ENCODE results near the gene SOHLH2.

SOHLH2 gene

DNA sequence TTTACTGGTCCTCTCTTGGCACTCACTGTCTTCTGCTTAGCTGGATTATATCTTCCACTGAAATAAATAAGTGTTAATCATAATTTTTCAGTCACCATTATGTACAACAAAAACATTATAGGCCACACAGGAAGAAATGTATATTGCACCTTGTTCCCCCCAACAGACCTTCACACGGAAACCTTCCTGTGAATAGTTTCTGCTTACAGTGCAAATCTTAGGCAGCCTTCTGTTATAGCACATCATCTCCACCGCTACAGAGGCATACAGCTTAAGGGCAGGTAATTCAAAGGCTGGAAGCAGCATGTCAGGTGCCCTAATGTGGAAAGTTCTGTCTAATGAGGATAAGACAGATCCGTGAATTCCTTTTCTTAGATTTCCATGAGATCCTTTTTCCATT, 16.9 kb upstream of the SOHLH2 start:
- H3K4me3 ChIP-seq (ENCODE audit: low read length), result no peak overlapping the region
- no peak overlapping the region for H3K9ac ChIP-seq (ENCODE audit: low read length)
- DNase-seq (ENCODE audit: low read depth), result no peak
- H3K4me1 ChIP-seq (ENCODE audit: control insufficient read depth, insufficient read depth, low read length), result no peaks in the 10 kb centered on the region
- H3K27me3 ChIP-seq (replicated peaks; ENCODE audit: control insufficient read depth, insufficient read depth, low read length), result no peaks in the 10 kb centered on the region
- H3K36me3 ChIP-seq (ENCODE audit: control insufficient read depth, insufficient read depth, low read length, severe bottlenecking), result no peaks in the 10 kb centered on the region
- H3K9me3 ChIP-seq (ENCODE audit: control insufficient read depth, low read length), result peaks cover 16% of the 10 kb centered on the region

DNA sequence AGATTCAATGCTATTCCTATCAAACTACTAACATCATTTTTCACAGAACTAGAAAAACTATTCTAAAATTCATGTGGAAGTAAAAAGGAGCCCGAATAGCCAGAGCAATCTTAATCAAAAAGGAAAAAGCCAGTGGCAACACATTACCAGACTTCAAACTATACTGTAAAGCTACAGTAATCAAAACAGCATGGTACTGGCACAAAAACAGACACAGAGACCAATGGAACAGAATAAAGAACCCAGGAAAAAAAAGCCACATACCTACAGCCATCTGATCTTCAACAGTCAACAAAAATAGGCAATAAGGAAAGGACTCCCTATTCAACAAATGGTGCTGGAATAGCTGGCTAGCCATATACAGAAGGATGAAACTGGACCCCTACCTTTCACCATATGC, 10.4 kb upstream of the SOHLH2 start:
- Histone ChIP-seq H3K27me3 (replicated peaks; ENCODE audit: control insufficient read depth, insufficient read depth, low read length) (no peaks in the 10 kb centered on the region), H3K4me1 (ENCODE audit: control insufficient read depth, insufficient read depth, low read length) (no peaks in the 10 kb centered on the region), H3K4me3 (ENCODE audit: low read length) (no peak overlapping the region), H3K9me3 (ENCODE audit: control insufficient read depth, low read length) (peaks cover 20% of the 10 kb centered on the region), H3K9ac (ENCODE audit: low read length) (no peak overlapping the region), H3K36me3 (ENCODE audit: control insufficient read depth, insufficient read depth, low read length, severe bottlenecking) (no peaks in the 10 kb centered on the region)
- no peak for DNase-seq (ENCODE audit: low read depth)

DNA sequence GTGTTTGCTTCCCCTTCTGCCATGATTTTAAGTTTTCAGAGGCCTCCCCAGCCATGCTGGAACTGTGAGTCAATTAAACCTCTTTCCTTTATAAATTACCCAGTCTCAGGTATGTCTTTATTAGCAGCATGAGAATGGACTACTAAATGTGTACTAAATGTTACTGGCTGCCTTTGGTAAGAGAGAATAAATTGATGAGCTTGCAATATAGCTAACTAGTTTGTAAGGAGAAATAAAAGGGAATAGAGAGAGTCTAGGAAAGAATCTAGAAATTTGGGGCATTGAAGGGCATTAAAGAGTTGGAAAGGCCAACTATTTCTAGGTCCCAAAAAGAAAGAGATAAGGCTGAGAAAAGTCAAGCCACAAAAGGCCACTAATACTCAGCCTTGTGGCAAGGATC, 5.5 kb upstream of the SOHLH2 start:
- DNase-seq (ENCODE audit: low read depth), result no peak
- Histone ChIP-seq H3K9me3 (ENCODE audit: control insufficient read depth, low read length) (peaks cover 9% of the 10 kb centered on the region), H3K4me1 (ENCODE audit: control insufficient read depth, insufficient read depth, low read length) (no peaks in the 10 kb centered on the region), H3K9ac (ENCODE audit: low read length) (no peak overlapping the region), H3K36me3 (ENCODE audit: control insufficient read depth, insufficient read depth, low read length, severe bottlenecking) (no peaks in the 10 kb centered on the region), H3K4me3 (ENCODE audit: low read length) (no peak overlapping the region), H3K27me3 (replicated peaks; ENCODE audit: control insufficient read depth, insufficient read depth, low read length) (no peaks in the 10 kb centered on the region)

- H3K4me3 ChIP-seq (ENCODE audit: low read length), result no peak overlapping the region
Measured at GRCh38 chr13:36217456-36217855, 3.1 kb upstream of the SOHLH2 start.

DNA sequence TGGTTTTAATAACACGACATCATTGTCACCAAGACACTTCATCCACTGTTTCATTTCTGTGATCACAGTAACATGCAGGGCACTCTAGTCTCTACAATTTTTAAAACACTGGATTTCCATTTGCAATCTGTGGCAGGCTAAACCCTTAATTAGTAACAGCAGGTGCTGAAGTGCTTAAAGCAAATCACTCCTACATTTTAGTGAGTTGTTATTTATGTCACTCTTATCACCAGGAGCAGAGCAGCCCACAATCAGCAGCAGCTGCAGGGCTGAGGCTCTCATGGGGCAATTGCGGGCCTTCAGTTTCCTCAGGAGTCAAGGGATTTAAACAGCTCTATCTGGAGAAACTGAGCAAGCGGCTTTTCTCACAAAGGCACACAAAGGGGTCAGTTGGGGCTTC, 1.6 kb downstream of the SOHLH2 start:
- H3K36me3 ChIP-seq (ENCODE audit: control insufficient read depth, insufficient read depth, low read length, severe bottlenecking), result no peaks in the 10 kb centered on the region
- peaks cover 10% of the 10 kb centered on the region for H3K4me1 ChIP-seq (ENCODE audit: control insufficient read depth, insufficient read depth, low read length)
- H3K4me3 ChIP-seq (ENCODE audit: low read length), result no peak overlapping the region
- H3K27me3 ChIP-seq (replicated peaks; ENCODE audit: control insufficient read depth, insufficient read depth, low read length), result no peaks in the 10 kb centered on the region
- DNase-seq (ENCODE audit: low read depth), result no peak
- no peaks in the 10 kb centered on the region for H3K9me3 ChIP-seq (ENCODE audit: control insufficient read depth, low read length)
- no peak overlapping the region for H3K9ac ChIP-seq (ENCODE audit: low read length)

More at GRCh38 chr13:36217456-36217855, 3.1 kb upstream of the SOHLH2 start:
- Histone ChIP-seq H3K27me3 (replicated peaks; ENCODE audit: control insufficient read depth, insufficient read depth, low read length) (no peaks in the 10 kb centered on the region), H3K9ac (ENCODE audit: low read length) (no peak overlapping the region), H3K9me3 (ENCODE audit: control insufficient read depth, low read length) (no peaks in the 10 kb centered on the region), H3K4me1 (ENCODE audit: control insufficient read depth, insufficient read depth, low read length) (peaks cover 10% of the 10 kb centered on the region), H3K36me3 (ENCODE audit: control insufficient read depth, insufficient read depth, low read length, severe bottlenecking) (no peaks in the 10 kb centered on the region)
- no peak for DNase-seq (ENCODE audit: low read depth)

GRCh38 chr13:36211567-36211966, 2.8 kb downstream of the SOHLH2 start:
- Histone ChIP-seq H3K4me3 (ENCODE audit: low read length) (no peak overlapping the region), H3K9me3 (ENCODE audit: control insufficient read depth, low read length) (no peaks in the 10 kb centered on the region), H3K4me1 (ENCODE audit: control insufficient read depth, insufficient read depth, low read length) (peaks cover 10% of the 10 kb centered on the region), H3K27me3 (replicated peaks; ENCODE audit: control insufficient read depth, insufficient read depth, low read length) (no peaks in the 10 kb centered on the region), H3K9ac (ENCODE audit: low read length) (no peak overlapping the region), H3K36me3 (ENCODE audit: control insufficient read depth, insufficient read depth, low read length, severe bottlenecking) (no peaks in the 10 kb centered on the region)
- no peak for DNase-seq (ENCODE audit: low read depth)

DNA sequence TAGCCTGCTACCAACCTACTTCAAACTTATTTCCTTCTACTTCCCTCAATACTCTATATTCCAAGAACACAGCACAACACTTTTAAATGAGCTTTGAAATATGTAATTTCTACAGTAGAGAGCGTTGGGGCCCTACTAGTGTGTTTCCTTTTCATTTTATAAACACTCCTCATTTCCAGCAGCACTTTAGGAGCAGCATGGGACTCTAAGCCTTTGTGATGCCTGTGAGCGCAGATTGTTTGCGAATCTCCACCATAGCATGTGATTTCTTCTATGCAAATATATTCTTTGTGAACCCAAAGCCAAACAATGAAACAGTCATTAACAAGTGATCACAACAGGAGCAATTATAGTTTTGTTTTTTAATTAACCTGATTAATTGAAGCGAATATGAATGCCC, 3.6 kb downstream of the SOHLH2 start:
- Histone ChIP-seq H3K27me3 (replicated peaks; ENCODE audit: control insufficient read depth, insufficient read depth, low read length) (no peaks in the 10 kb centered on the region), H3K4me1 (ENCODE audit: control insufficient read depth, insufficient read depth, low read length) (peaks cover 10% of the 10 kb centered on the region), H3K9ac (ENCODE audit: low read length) (no peak overlapping the region), H3K9me3 (ENCODE audit: control insufficient read depth, low read length) (no peaks in the 10 kb centered on the region), H3K36me3 (ENCODE audit: control insufficient read depth, insufficient read depth, low read length, severe bottlenecking) (no peaks in the 10 kb centered on the region), H3K4me3 (ENCODE audit: low read length) (no peak overlapping the region)
- no peak for DNase-seq (ENCODE audit: low read depth)

GRCh38 chr13:36207672-36208071, 6.7 kb downstream of the SOHLH2 start:
- Histone ChIP-seq H3K4me3 (ENCODE audit: low read length) (no peak overlapping the region), H3K36me3 (ENCODE audit: control insufficient read depth, insufficient read depth, low read length, severe bottlenecking) (no peaks in the 10 kb centered on the region), H3K9ac (ENCODE audit: low read length) (no peak overlapping the region), H3K27me3 (replicated peaks; ENCODE audit: control insufficient read depth, insufficient read depth, low read length) (no peaks in the 10 kb centered on the region), H3K4me1 (ENCODE audit: control insufficient read depth, insufficient read depth, low read length) (no peaks in the 10 kb centered on the region), H3K9me3 (ENCODE audit: control insufficient read depth, low read length) (no peaks in the 10 kb centered on the region)
- DNase-seq (ENCODE audit: low read depth), result no peak

DNA sequence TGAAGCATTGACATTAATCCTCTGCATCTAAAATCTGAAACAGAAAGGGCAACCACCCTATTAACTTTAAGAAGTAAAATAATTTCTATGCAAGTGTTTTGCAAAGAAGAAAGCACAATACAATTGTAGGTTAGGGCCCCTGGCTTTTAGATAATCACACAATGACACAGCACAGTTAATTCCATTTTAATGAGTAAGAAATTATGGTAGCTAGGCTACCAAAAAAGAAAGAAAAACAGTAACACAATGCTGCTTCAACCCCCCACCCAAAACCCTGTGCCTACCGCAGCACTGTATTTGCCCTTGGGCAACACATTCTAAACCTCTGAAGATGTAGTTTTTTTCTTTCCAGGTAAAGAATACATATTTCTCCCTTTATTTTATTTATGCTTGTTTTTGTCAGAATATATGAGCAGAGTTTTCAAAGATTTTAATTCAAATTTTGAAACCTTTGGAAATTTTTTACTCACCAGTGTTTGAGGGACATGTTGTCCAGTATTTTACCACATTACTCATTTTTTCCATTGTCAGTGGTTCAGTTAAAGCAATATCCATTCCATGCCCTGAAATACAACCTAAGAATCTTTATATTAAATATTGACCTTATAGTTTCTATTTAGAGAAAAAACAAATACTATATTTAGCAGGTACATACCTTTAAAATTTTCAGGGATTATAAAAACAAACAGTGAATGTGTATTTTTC, 21.1 kb downstream of the SOHLH2 start:
- DNase-seq (ENCODE audit: low read depth), result peak; percentile 84

GRCh38 chr13:36192166-36192565, 22.2 kb downstream of the SOHLH2 start:
- H3K9ac ChIP-seq (ENCODE audit: low read length), result no peak overlapping the region
- no peaks in the 10 kb centered on the region for H3K36me3 ChIP-seq (ENCODE audit: control insufficient read depth, insufficient read depth, low read length, severe bottlenecking)
- H3K27me3 ChIP-seq (replicated peaks; ENCODE audit: control insufficient read depth, insufficient read depth, low read length), result no peaks in the 10 kb centered on the region
- H3K4me1 ChIP-seq (ENCODE audit: control insufficient read depth, insufficient read depth, low read length), result peaks cover 31% of the 10 kb centered on the region
- no peaks in the 10 kb centered on the region for H3K9me3 ChIP-seq (ENCODE audit: control insufficient read depth, low read length)
- no peak overlapping the region for H3K4me3 ChIP-seq (ENCODE audit: low read length)
- peak; percentile 13 for DNase-seq (ENCODE audit: low read depth)

More for the DNA sequence above, 21.1 kb downstream of the SOHLH2 start:
- peak overlapping the region; percentile 42 for H3K4me3 ChIP-seq (ENCODE audit: low read length)
- H3K27me3 ChIP-seq (replicated peaks; ENCODE audit: control insufficient read depth, insufficient read depth, low read length), result no peaks in the 10 kb centered on the region
- H3K9ac ChIP-seq (ENCODE audit: low read length), result peak overlapping the region; percentile 69
- peaks cover 31% of the 10 kb centered on the region for H3K4me1 ChIP-seq (ENCODE audit: control insufficient read depth, insufficient read depth, low read length)
- no peaks in the 10 kb centered on the region for H3K36me3 ChIP-seq (ENCODE audit: control insufficient read depth, insufficient read depth, low read length, severe bottlenecking)
- H3K9me3 ChIP-seq (ENCODE audit: control insufficient read depth, low read length), result no peaks in the 10 kb centered on the region

- Histone ChIP-seq H3K9ac (ENCODE audit: low read length) (no peak overlapping the region), H3K27me3 (replicated peaks; ENCODE audit: control insufficient read depth, insufficient read depth, low read length) (no peaks in the 10 kb centered on the region), H3K36me3 (ENCODE audit: control insufficient read depth, insufficient read depth, low read length, severe bottlenecking) (no peaks in the 10 kb centered on the region), H3K9me3 (ENCODE audit: control insufficient read depth, low read length) (no peaks in the 10 kb centered on the region), H3K4me3 (ENCODE audit: low read length) (no peak overlapping the region), H3K4me1 (ENCODE audit: control insufficient read depth, insufficient read depth, low read length) (peaks cover 31% of the 10 kb centered on the region)
- no peak for DNase-seq (ENCODE audit: low read depth)
Measured at GRCh38 chr13:36190771-36191170, 23.6 kb downstream of the SOHLH2 start.

DNA sequence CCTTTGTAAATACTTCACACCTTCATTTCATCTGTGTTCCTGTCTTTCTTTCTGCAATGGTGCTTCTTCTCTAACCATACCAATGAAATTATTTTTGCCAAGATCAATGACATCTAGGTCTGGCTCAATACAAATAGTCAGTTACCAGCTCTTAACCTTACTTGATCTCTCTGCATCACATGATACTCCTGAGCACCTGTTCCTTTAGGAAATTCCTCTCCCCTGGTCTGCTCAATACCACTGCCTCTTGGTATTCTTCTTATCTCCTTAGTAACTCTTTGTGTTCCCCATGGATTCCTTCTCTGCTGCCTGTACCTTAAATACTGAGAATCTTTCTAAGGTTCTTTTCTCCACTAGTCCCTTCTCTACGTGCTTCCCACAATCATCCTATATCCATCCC, 25.9 kb downstream of the SOHLH2 start:
- no peak for DNase-seq (ENCODE audit: low read depth)
- H3K4me3 ChIP-seq (ENCODE audit: low read length), result no peak overlapping the region
- no peaks in the 10 kb centered on the region for H3K27me3 ChIP-seq (replicated peaks; ENCODE audit: control insufficient read depth, insufficient read depth, low read length)
- H3K36me3 ChIP-seq (ENCODE audit: control insufficient read depth, insufficient read depth, low read length, severe bottlenecking), result no peaks in the 10 kb centered on the region
- H3K9ac ChIP-seq (ENCODE audit: low read length), result no peak overlapping the region
- H3K4me1 ChIP-seq (ENCODE audit: control insufficient read depth, insufficient read depth, low read length), result peaks cover 21% of the 10 kb centered on the region
- H3K9me3 ChIP-seq (ENCODE audit: control insufficient read depth, low read length), result no peaks in the 10 kb centered on the region

Measured in adipocyte (in vitro differentiated cells).